ENCODE data around the gene SAPCD2. TPM values are rescaled to one million over a fixed set of nuclear protein-coding genes. Genes with fewer than 3 reads are reported as not detected.

The SAPCD2 gene
- polyA plus RNA-seq, 1 donor (not counting 4 experiments of a cell fraction or from before 2014, with no cell fraction given): 1.6 TPM

- TF ChIP-seq CTCF (optimal IDR thresholded peaks at IDR 0.05 in 1 of 3, IDR thresholded peaks at IDR 0.05 in 1 of 3, conservative IDR thresholded peaks at IDR 0.05 in 1 of 3; ENCODE audit: extremely low read depth in 1 of 3, insufficient read depth in 2 of 3, low read length in 3 of 3): no peak
- no peak for TF ChIP-seq EZH2 (IDR thresholded peaks at IDR 0.05; ENCODE audit: low read length)
- H3K4me1 ChIP-seq (ENCODE audit: control insufficient read depth, extremely low read depth, insufficient read depth, low read length): no peaks in the 10 kb centered on the region
- H2AFZ ChIP-seq (ENCODE audit: control insufficient read depth, low read length): no peak overlapping the region
- no peak overlapping the region for H3K9ac ChIP-seq (ENCODE audit: control insufficient read depth, extremely low read depth, insufficient read depth, low read length)
- peak overlapping the region in 1 of 3 experiments; percentile 27 for H3K4me3 ChIP-seq (ENCODE audit: control insufficient read depth in 2 of 3, extremely low read depth in 1 of 3, insufficient read depth in 2 of 3, low read depth in 1 of 3, low read length in 3 of 3)
- no peaks in the 10 kb centered on the region for H4K20me1 ChIP-seq (ENCODE audit: control insufficient read depth, extremely low read depth, insufficient read depth, low read length)
- no peaks in the 10 kb centered on the region for H3K9me1 ChIP-seq (ENCODE audit: control insufficient read depth, extremely low read depth, insufficient read depth, low read length)
- peak overlapping the region; percentile 5 for H3K4me2 ChIP-seq (ENCODE audit: control insufficient read depth, extremely low read depth, insufficient read depth, low read depth, low read length)
- H3K9me3 ChIP-seq (ENCODE audit: control insufficient read depth, low read depth, low read length): no peaks in the 10 kb centered on the region
- peaks cover 7% of the 10 kb centered on the region for H3K27me3 ChIP-seq (ENCODE audit: control insufficient read depth, extremely low read depth, insufficient read depth, low read length)
- DNase-seq (ENCODE audit: low read depth, low spot score): no peak
- FAIRE-seq: no peak
- no peaks in the 10 kb centered on the region for H3K79me2 ChIP-seq (ENCODE audit: control insufficient read depth, insufficient read depth, low read length)
- no peak overlapping the region for H3K27ac ChIP-seq (ENCODE audit: control insufficient read depth, insufficient read depth, low read length)
- dilution Hi-C loops (cut with MboI; ENCODE audit: extremely low pct_ligation_motif_present, low sequenced_read_pairs): no loop called here
- peaks cover 0 to 5% of the 10 kb centered on the region in 2 experiments for H3K36me3 ChIP-seq (ENCODE audit: control insufficient read depth in 2 of 2, extremely low read depth in 1 of 2, insufficient read depth in 2 of 2, low read length in 2 of 2)
Observed at GRCh38 chr9:137113385-137114159, 43.2 kb upstream of the SAPCD2 start.

GRCh38 chr9:137112564-137113384 is 42.4 kb upstream of the SAPCD2 start:
- Histone ChIP-seq H3K4me1 (ENCODE audit: control insufficient read depth, extremely low read depth, insufficient read depth, low read length) (no peaks in the 10 kb centered on the region), H3K9ac (ENCODE audit: control insufficient read depth, extremely low read depth, insufficient read depth, low read length) (no peak overlapping the region), H4K20me1 (ENCODE audit: control insufficient read depth, extremely low read depth, insufficient read depth, low read length) (no peaks in the 10 kb centered on the region), H3K9me3 (ENCODE audit: control insufficient read depth, low read depth, low read length) (no peaks in the 10 kb centered on the region), H2AFZ (ENCODE audit: control insufficient read depth, low read length) (no peak overlapping the region), H3K27ac (ENCODE audit: control insufficient read depth, insufficient read depth, low read length) (no peak overlapping the region), H3K36me3 (ENCODE audit: control insufficient read depth in 2 of 2, extremely low read depth in 1 of 2, insufficient read depth in 2 of 2, low read length in 2 of 2) (peaks cover 0 to 9% of the 10 kb centered on the region in 2 experiments), H3K27me3 (ENCODE audit: control insufficient read depth, extremely low read depth, insufficient read depth, low read length) (peaks cover 7% of the 10 kb centered on the region), H3K4me2 (ENCODE audit: control insufficient read depth, extremely low read depth, insufficient read depth, low read depth, low read length) (no peak overlapping the region), H3K79me2 (ENCODE audit: control insufficient read depth, insufficient read depth, low read length) (no peaks in the 10 kb centered on the region), H3K9me1 (ENCODE audit: control insufficient read depth, extremely low read depth, insufficient read depth, low read length) (no peaks in the 10 kb centered on the region), H3K4me3 (ENCODE audit: control insufficient read depth in 2 of 3, extremely low read depth in 1 of 3, insufficient read depth in 2 of 3, low read depth in 1 of 3, low read length in 3 of 3) (no peak overlapping the region)
- FAIRE-seq (no peak), DNase-seq (ENCODE audit: low read depth, low spot score) (no peak)
- TF ChIP-seq EZH2 (IDR thresholded peaks at IDR 0.05; ENCODE audit: low read length) (no peak), CTCF (optimal IDR thresholded peaks at IDR 0.05 in 1 of 3, IDR thresholded peaks at IDR 0.05 in 1 of 3, conservative IDR thresholded peaks at IDR 0.05 in 1 of 3; ENCODE audit: extremely low read depth in 1 of 3, insufficient read depth in 2 of 3, low read length in 3 of 3) (no peak)
- dilution Hi-C loops (cut with MboI; ENCODE audit: extremely low pct_ligation_motif_present, low sequenced_read_pairs): no loop called here
